HG02970 (cell line): ENCODE results near the gene RIC1.

Source experiments
- ATAC-seq: cut with Tn5 transposase; IDR thresholded peaks from one replicate; pipeline ENCODE4 v1.9.1; 2021; ENCODE audit warnings: mild to moderate bottlenecking, moderate library complexity, moderate number of reproducible peaks; ENCODE audit not compliant: unreplicated experiment, low FRiP score

Gene RIC1

DNA sequence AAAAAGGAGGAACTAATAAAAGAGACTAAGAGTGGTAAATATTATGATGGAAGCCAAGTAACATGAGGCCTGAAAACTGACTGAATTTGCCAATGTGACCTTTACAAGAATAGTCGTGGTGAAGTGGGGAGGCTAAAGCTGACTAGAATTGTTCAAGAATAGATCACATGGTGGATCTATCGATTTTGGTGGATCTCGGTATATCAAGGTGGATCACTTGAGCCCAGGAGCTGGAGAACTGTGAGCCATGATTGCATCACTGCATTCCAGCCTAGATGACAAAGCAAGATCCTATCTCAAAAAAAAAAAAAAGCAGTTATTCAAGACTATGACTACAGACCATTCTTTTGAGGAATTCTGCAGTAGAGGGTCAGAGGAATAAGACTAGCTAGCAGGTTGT, 189.0 kb downstream of the RIC1 start:
- no peak for ATAC-seq

- ATAC-seq: no peak
Measured at GRCh38 chr9:5818424-5819142, 189.7 kb downstream of the RIC1 start.

DNA sequence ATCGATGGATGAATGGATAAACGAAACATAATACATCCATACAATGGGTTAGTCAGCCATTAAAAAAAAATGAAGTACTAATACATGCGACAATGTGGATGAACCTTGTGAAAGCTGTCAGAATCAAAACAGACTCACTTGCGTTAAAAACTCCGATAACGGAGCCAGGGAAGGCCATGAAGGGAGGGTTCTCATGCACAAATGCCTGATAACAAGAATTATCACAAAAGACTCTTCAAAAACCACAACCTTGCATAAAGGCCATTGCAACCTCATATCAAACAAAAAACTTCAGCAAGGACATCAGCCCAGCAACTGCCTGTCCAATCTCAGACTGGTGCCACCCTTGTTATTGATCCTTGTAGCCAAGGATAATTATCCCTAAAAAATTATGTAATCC, 190.3 kb downstream of the RIC1 start:
- no peak for ATAC-seq

GRCh38 chr9:5820425-5820824, 191.5 kb downstream of the RIC1 start:
- no peak for ATAC-seq

GRCh38 chr9:5825223-5825622, 196.3 kb downstream of the RIC1 start:
- ATAC-seq: no peak
